Measurements from ENCODE around the gene DHX58. TPM values are rescaled to one million over a fixed set of nuclear protein-coding genes. Genes with fewer than 3 reads are reported as not detected.
"Not testable (repeated sequence)": the region's sequence is repeated elsewhere in the genome, so short reads cannot be mapped to it uniquely, and the experiment has no call there.

DHX58 gene
- total RNA-seq, 2 experiments from 2014 or later, result 10.3 to 19.4 TPM

- H4K20me1 ChIP-seq (ENCODE audit: insufficient read depth, low read length), result no peaks in the 10 kb centered on the region
- TF ChIP-seq CTCF (conservative IDR thresholded peaks at IDR 0.05; ENCODE audit: low read length), result no peak
- TF ChIP-seq EZH2phosphoT487 (IDR thresholded peaks at IDR 0.05; ENCODE audit: borderline replicate concordance, low read depth, low read length), result no peak
- POLR2A ChIA-PET, result interaction anchor here (0.5 to 1.6 kb wide), 4 partner anchors 9 to 1986 kb away, joined by 3 to 4 read pairs (median 4); no protein-coding TSS in a partner anchor
Observed at GRCh38 chr17:42142371-42142896, 29.9 kb upstream of the DHX58 start.

GRCh38 chr17:42141382-42141781 lies 28.9 kb upstream of the DHX58 start:
- peaks cover 42% of the 10 kb centered on the region for H3K79me2 ChIP-seq (ENCODE audit: insufficient read depth, low read depth, low read length)
- no peak for DNase-seq (ENCODE audit: low spot score)
- ChIA-PET CTCF (ENCODE audit: unreplicated experiment) (no interaction called here), POLR2A (no interaction called here)
- no peak for TF ChIP-seq CTCF (conservative IDR thresholded peaks at IDR 0.05; ENCODE audit: low read length)
- no peak for TF ChIP-seq EZH2phosphoT487 (IDR thresholded peaks at IDR 0.05; ENCODE audit: borderline replicate concordance, low read depth, low read length)
- BruUV-seq (replicated peaks), result no TSS peak
- H3K4me2 ChIP-seq (ENCODE audit: low read length), result no peak overlapping the region
- H3K9me2 ChIP-seq (ENCODE audit: insufficient read depth, low read length), result no peaks in the 10 kb centered on the region
- intact Hi-C loops (cut with micrococcal nuclease; ENCODE audit: unreplicated experiment), result no loop called here
- no peak overlapping the region for H2AFZ ChIP-seq (ENCODE audit: low read length)
- no peaks in the 10 kb centered on the region for H4K20me1 ChIP-seq (ENCODE audit: insufficient read depth, low read length)
- no peaks in the 10 kb centered on the region for H3K9me3 ChIP-seq (ENCODE audit: low read length)
- H3K27ac ChIP-seq (ENCODE audit: low read depth, low read length, poor library complexity, severe bottlenecking), result no peak overlapping the region
- H3K36me3 ChIP-seq (ENCODE audit: insufficient read depth, low read length), result peaks cover 60% of the 10 kb centered on the region
- H3K4me3 ChIP-seq (ENCODE audit: low read depth, low read length, poor library complexity, severe bottlenecking), result no peak overlapping the region
- peaks cover 32% of the 10 kb centered on the region for H3K4me1 ChIP-seq (ENCODE audit: insufficient read depth, low read length, poor library complexity, severe bottlenecking)

More at GRCh38 chr17:42142371-42142896, 29.9 kb upstream of the DHX58 start:
- H3K79me2 ChIP-seq (ENCODE audit: insufficient read depth, low read depth, low read length), result peaks cover 31% of the 10 kb centered on the region
- intact Hi-C loops (cut with micrococcal nuclease; ENCODE audit: unreplicated experiment), result no loop called here
- H3K4me2 ChIP-seq (ENCODE audit: low read length), result no peak overlapping the region
- H3K4me3 ChIP-seq (ENCODE audit: low read depth, low read length, poor library complexity, severe bottlenecking), result no peak overlapping the region
- no peaks in the 10 kb centered on the region for H3K9me3 ChIP-seq (ENCODE audit: low read length)
- H3K36me3 ChIP-seq (ENCODE audit: insufficient read depth, low read length), result peaks cover 58% of the 10 kb centered on the region
- H3K27ac ChIP-seq (ENCODE audit: low read depth, low read length, poor library complexity, severe bottlenecking), result no peak overlapping the region
- DNase-seq (ENCODE audit: low spot score), result no peak
- H3K4me1 ChIP-seq (ENCODE audit: insufficient read depth, low read length, poor library complexity, severe bottlenecking), result peaks cover 22% of the 10 kb centered on the region
- BruUV-seq (replicated peaks), result no TSS peak
- CTCF ChIA-PET (ENCODE audit: unreplicated experiment), result no interaction called here
- H2AFZ ChIP-seq (ENCODE audit: low read length), result no peak overlapping the region
- H3K9me2 ChIP-seq (ENCODE audit: insufficient read depth, low read length), result no peaks in the 10 kb centered on the region

GRCh38 chr17:42140690-42141089 lies 28.2 kb upstream of the DHX58 start:
- peaks cover 60% of the 10 kb centered on the region for H3K36me3 ChIP-seq (ENCODE audit: insufficient read depth, low read length)
- intact Hi-C loops (cut with micrococcal nuclease; ENCODE audit: unreplicated experiment); DNase-seq (ENCODE audit: low spot score); H3K9me3 ChIP-seq (ENCODE audit: low read length); H3K27ac ChIP-seq (ENCODE audit: low read depth, low read length, poor library complexity, severe bottlenecking); H2AFZ ChIP-seq (ENCODE audit: low read length); H3K9me2 ChIP-seq (ENCODE audit: insufficient read depth, low read length); H3K4me2 ChIP-seq (ENCODE audit: low read length); CTCF ChIA-PET (ENCODE audit: unreplicated experiment); BruUV-seq (replicated peaks); H3K4me3 ChIP-seq (ENCODE audit: low read depth, low read length, poor library complexity, severe bottlenecking); H4K20me1 ChIP-seq (ENCODE audit: insufficient read depth, low read length): not testable (repeated sequence)
- H3K79me2 ChIP-seq (ENCODE audit: insufficient read depth, low read depth, low read length), result peaks cover 49% of the 10 kb centered on the region
- H3K4me1 ChIP-seq (ENCODE audit: insufficient read depth, low read length, poor library complexity, severe bottlenecking), result peaks cover 39% of the 10 kb centered on the region
- POLR2A ChIA-PET, result interaction anchor here (0.6 kb wide), 1 partner anchor 73 kb away, joined by 3 read pairs; no protein-coding TSS in a partner anchor
